GM21825 (cell line): ENCODE results near the gene OCSTAMP.

Source experiments
- ATAC-seq: cut with Tn5 transposase; IDR thresholded peaks from one replicate; pipeline ENCODE4 v1.9.1; 2021; ENCODE audit warnings: mild to moderate bottlenecking, moderate library complexity; ENCODE audit not compliant: unreplicated experiment

Gene OCSTAMP

GRCh38 chr20:46550461-46550860, at the start of gene OCSTAMP:
OCSTAMP (minus strand) TSS chr20:46550654; CDS start chr20:46550560, 94 bp downstream.
- ATAC-seq = no peak

GRCh38 chr20:46599227-46599987, 49.0 kb upstream of the OCSTAMP start:
- no peak for ATAC-seq

GRCh38 chr20:46595933-46596332, 45.5 kb upstream of the OCSTAMP start:
- no peak for ATAC-seq

- no peak for ATAC-seq
These were observed 44.3 kb upstream of the OCSTAMP start for GRCh38 chr20:46594725-46595124.

- ATAC-seq = no peak
These were observed 42.3 kb upstream of the OCSTAMP start for GRCh38 chr20:46592580-46593362.

- ATAC-seq = no peak
These were observed 40.0 kb upstream of the OCSTAMP start for GRCh38 chr20:46590443-46590842.

GRCh38 chr20:46588532-46589511, 38.4 kb upstream of the OCSTAMP start:
- ATAC-seq = no peak

- ATAC-seq = no peak
These were observed 37.5 kb upstream of the OCSTAMP start for GRCh38 chr20:46587986-46588385.

- ATAC-seq = no peak
These were observed 36.3 kb upstream of the OCSTAMP start for GRCh38 chr20:46586724-46587123.

GRCh38 chr20:46584508-46584907, 34.1 kb upstream of the OCSTAMP start:
- no peak for ATAC-seq

GRCh38 chr20:46583411-46584214, 33.2 kb upstream of the OCSTAMP start:
- no peak for ATAC-seq

GRCh38 chr20:46582648-46583047, 32.2 kb upstream of the OCSTAMP start:
- no peak for ATAC-seq

- ATAC-seq = no peak
These were observed 30.9 kb upstream of the OCSTAMP start for GRCh38 chr20:46581391-46581790.

- no peak for ATAC-seq
These were observed 30.3 kb upstream of the OCSTAMP start for GRCh38 chr20:46580613-46581205.

- no peak for ATAC-seq
These were observed 28.3 kb upstream of the OCSTAMP start for GRCh38 chr20:46578745-46579144.

- no peak for ATAC-seq
These were observed 26.4 kb upstream of the OCSTAMP start for GRCh38 chr20:46576774-46577395.

- ATAC-seq = no peak
These were observed 25.5 kb upstream of the OCSTAMP start for GRCh38 chr20:46575937-46576461.

- ATAC-seq = no peak
These were observed 24.9 kb upstream of the OCSTAMP start for GRCh38 chr20:46575394-46575793.
